IMR-90 (cell line): ENCODE results near the gene PUDP. TPM values are rescaled to one million over a fixed set of nuclear protein-coding genes. Genes with fewer than 3 reads are reported as not detected.

ENCODE experiments used
- ATAC-seq: fragments of 200-7000 bp; cut with Tn5 transposase; 2 replicates; pipeline ENCODE4 v1.9.1; 2020; ENCODE audit warnings: low read depth, mild to moderate bottlenecking, moderate library complexity
- BruUV-seq: library from RNA; stranded (reverse); fragments of 400-500 nt; replicated peaks from 2 replicates; lab custom pipeline; 2021; lab: Mats Ljungman, UMichigan
- CTCF ChIA-PET: fragments of 300-600 bp; formaldehyde crosslinking; extraction: SDS; loops from one replicate; lab custom pipeline; 2021; ENCODE audit warnings: antibody characterized with exemption; lab: Yijun Ruan, JAX
- POLR2A ChIA-PET: fragments of 300-600 bp; sonication (Branson Sonifier 250); formaldehyde crosslinking; loops from one replicate; lab custom pipeline; 2022; ENCODE audit warnings: antibody characterized with exemption; ENCODE audit not compliant: unreplicated experiment; lab: Charles Lee
- DNase-seq: peaks from one replicate; pipeline ENCODE4 v3.0.0; 2013
- H2AFZ ChIP-seq: replicated peaks from 2 replicates; pipeline ENCODE3; 2013; ENCODE audit warnings: low read length, mild to moderate bottlenecking; ENCODE audit not compliant: poor library complexity
- H2AK5ac ChIP-seq: 2 replicates; pipeline ENCODE4 v1.6.1; 2013; ENCODE audit warnings: low read depth, low read length, inconsistent platforms
- H2AK9ac ChIP-seq: replicated peaks from 2 replicates; pipeline ENCODE3; 2013; ENCODE audit warnings: mild to moderate bottlenecking, low read depth, low read length, moderate library complexity; ENCODE audit not compliant: poor library complexity
- H2BK120ac ChIP-seq: 2 replicates; pipeline ENCODE4 v1.6.1; 2013; ENCODE audit warnings: low read depth, low read length, inconsistent platforms
- H2BK15ac ChIP-seq: 3 replicates; pipeline ENCODE4 v1.6.1; 2013; ENCODE audit warnings: low read depth, low read length, inconsistent platforms
- H2BK20ac ChIP-seq: 2 replicates; pipeline ENCODE4 v1.6.1; 2013; ENCODE audit warnings: low read depth, mild to moderate bottlenecking, inconsistent platforms, low read length, moderate library complexity
- H2BK5ac ChIP-seq: 2 replicates; pipeline ENCODE4 v1.6.1; 2013; ENCODE audit warnings: mild to moderate bottlenecking, low read depth, low read length, inconsistent platforms; ENCODE audit not compliant: poor library complexity, severe bottlenecking
- H3K14ac ChIP-seq: replicated peaks from 2 replicates; pipeline ENCODE4 v1.6.1; 2013; ENCODE audit warnings: low read depth, low read length, inconsistent platforms
- H3K18ac ChIP-seq: 2 replicates; pipeline ENCODE4 v1.6.1; 2013; ENCODE audit warnings: low read depth, low read length, control low read depth
- H3K23ac ChIP-seq: 2 replicates; pipeline ENCODE4 v1.6.1; 2013; ENCODE audit warnings: low read depth, low read length, inconsistent platforms
- H3K27ac ChIP-seq: 2 replicates; pipeline ENCODE4 v1.5.1; 2013; ENCODE audit warnings: mild to moderate bottlenecking, control low read depth, low read length; ENCODE audit not compliant: insufficient read depth
- H3K27me3 ChIP-seq: 2 replicates; pipeline ENCODE4 v1.6.1; 2013; ENCODE audit warnings: low read length; ENCODE audit not compliant: control insufficient read depth, insufficient read depth
- H3K36me3 ChIP-seq: 2 replicates; pipeline ENCODE4 v1.6.1; 2013; ENCODE audit warnings: low read length, mixed read lengths; ENCODE audit not compliant: control insufficient read depth, insufficient read depth
- H3K4ac ChIP-seq: 2 replicates; pipeline ENCODE4 v1.6.1; 2013; ENCODE audit warnings: low read depth, low read length, inconsistent platforms
- H3K4me1 ChIP-seq: 2 replicates; pipeline ENCODE4 v1.6.1; 2013; ENCODE audit warnings: low read length, mixed read lengths; ENCODE audit not compliant: control insufficient read depth, insufficient read depth
- H3K4me2 ChIP-seq: 2 replicates; pipeline ENCODE4 v1.6.1; 2013; ENCODE audit warnings: low read depth, mild to moderate bottlenecking, control low read depth, low read length, moderate library complexity
- H3K4me3 ChIP-seq: 2 replicates; pipeline ENCODE4 v1.5.1; 2013; ENCODE audit warnings: low read depth, mild to moderate bottlenecking, control low read depth, low read length, moderate library complexity; ENCODE audit not compliant: insufficient read depth
- H3K56ac ChIP-seq: 2 replicates; pipeline ENCODE4 v1.6.1; 2013; ENCODE audit warnings: low read length, inconsistent platforms; ENCODE audit not compliant: insufficient read depth; ENCODE audit errors: extremely low read depth
- H3K79me1 ChIP-seq, 2 experiments: 2 replicates each; pipeline ENCODE4 v1.6.1; 2013; ENCODE audit warnings: low read length in 2 of 2, inconsistent platforms in 1 of 2, low read depth in 1 of 2
- H3K9ac ChIP-seq: 2 replicates; pipeline ENCODE4 v1.6.1; 2013; ENCODE audit warnings: low read depth, low read length, control low read depth
- H3K9me1 ChIP-seq: 2 replicates; pipeline ENCODE4 v1.6.1; 2013; ENCODE audit warnings: low read length, inconsistent platforms; ENCODE audit not compliant: insufficient read depth
- H3K9me3 ChIP-seq: 2 replicates; pipeline ENCODE4 v1.6.1; 2013; ENCODE audit warnings: low read length; ENCODE audit not compliant: control insufficient read depth, insufficient read depth
- H4K20me1 ChIP-seq: 2 replicates; pipeline ENCODE4 v1.6.1; 2013; ENCODE audit warnings: low read length, inconsistent platforms; ENCODE audit not compliant: insufficient read depth
- H4K5ac ChIP-seq: 2 replicates; pipeline ENCODE4 v1.6.1; 2013; ENCODE audit warnings: mild to moderate bottlenecking, low read depth, low read length, control low read depth
- H4K8ac ChIP-seq, 2 experiments: 2 replicates each; pipeline ENCODE4 v1.6.1; 2013; ENCODE audit warnings: low read depth in 2 of 2, low read length in 2 of 2, control low read depth in 1 of 2, inconsistent platforms in 1 of 2
- H4K91ac ChIP-seq: 2 replicates; pipeline ENCODE4 v1.6.1; 2013; ENCODE audit warnings: low read depth, low read length, inconsistent platforms; ENCODE audit not compliant: insufficient read depth
- BHLHE40 ChIP-seq: fragments of 150-350 bp; IDR thresholded peaks from 2 replicates; pipeline ENCODE4 v1.6.1; 2016; ENCODE audit warnings: mild to moderate bottlenecking, low read depth, low read length
- CEBPB ChIP-seq: IDR thresholded peaks from 2 replicates; pipeline ENCODE4 v1.6.1; 2012; ENCODE audit warnings: low read depth, low read length, improper control_type of control experiment
- CHD1 ChIP-seq: IDR thresholded peaks from 2 replicates; pipeline ENCODE4 v1.6.1; 2012; ENCODE audit warnings: low read depth, low read length, improper control_type of control experiment
- ELK1 ChIP-seq: fragments of 150-350 bp; IDR thresholded peaks from 2 replicates; pipeline ENCODE4 v1.6.1; 2016; ENCODE audit warnings: low read depth, mild to moderate bottlenecking, low read length, moderate library complexity, borderline replicate concordance
- FOS ChIP-seq: fragments of 150-350 bp; IDR thresholded peaks from 2 replicates; pipeline ENCODE4 v1.6.1; 2016; ENCODE audit warnings: low read depth, low read length
- MXI1 ChIP-seq: IDR thresholded peaks from 2 replicates; pipeline ENCODE4 v1.6.1; 2012; ENCODE audit warnings: low read depth, mild to moderate bottlenecking, low read length, moderate library complexity, borderline replicate concordance
- NFE2L2 ChIP-seq: fragments of 150-350 bp; IDR thresholded peaks from 2 replicates; pipeline ENCODE4 v1.6.1; 2016; ENCODE audit warnings: low read depth, mild to moderate bottlenecking, low read length
- POLR2A ChIP-seq: IDR thresholded peaks from 2 replicates; pipeline ENCODE4 v1.6.1; 2012; ENCODE audit warnings: mild to moderate bottlenecking, low read depth, low read length
- RAD21 ChIP-seq: IDR thresholded peaks from 2 replicates; pipeline ENCODE4 v1.6.1; 2012; ENCODE audit warnings: low read length, improper control_type of control experiment
- RCOR1 ChIP-seq: IDR thresholded peaks from 2 replicates; pipeline ENCODE4 v1.6.1; 2012; ENCODE audit warnings: mild to moderate bottlenecking, low read length, improper control_type of control experiment; ENCODE audit not compliant: insufficient replicate concordance
- SMC3 ChIP-seq: fragments of 150-350 bp; IDR thresholded peaks from 2 replicates; pipeline ENCODE4 v1.6.1; 2016; ENCODE audit warnings: low read depth, mild to moderate bottlenecking, antibody characterized with exemption, low read length, moderate library complexity
- USF2 ChIP-seq: fragments of 150-350 bp; IDR thresholded peaks from 2 replicates; pipeline ENCODE4 v1.6.1; 2017; ENCODE audit warnings: mild to moderate bottlenecking, antibody characterized with exemption, low read length, low read depth
- WGBS, 2 experiments: methylation state at CpG; one replicate each; pipeline versions ENCODE4 v1.1.5 to v1.1.7; 2013; ENCODE audit warnings: missing lambda C conversion rate in 2 of 2; ENCODE audit not compliant: insufficient read length in 1 of 2; ENCODE audit errors: extremely low coverage in 2 of 2; 5-methylcytosine and 5-hydroxymethylcytosine counted together
- dilution Hi-C: fragments of 300-500 bp; cut with HindIII; formaldehyde crosslinking; loops from one replicate; pipeline ENCODE4 v1.14.3; 2018; ENCODE audit warnings: low sequenced_read_pairs; ENCODE audit not compliant: unreplicated experiment
- in situ Hi-C: fragments of 300-500 bp; cut with MboI; formaldehyde crosslinking; loops from 3 replicates; pipeline ENCODE4 v1.14.3; 2019; ENCODE audit warnings: low sequenced_read_pairs, inconsistent platforms, mixed read lengths
- intact Hi-C: fragments of 100-400 bp; cut with micrococcal nuclease; formaldehyde crosslinking; loops from 2 replicates; pipeline ENCODE4 v1.10.0; 2022
- polyA plus RNA-seq, 3 experiments: library from polyadenylated mRNA; depleted of rRNA; stranded (reverse); fragments of >200 nt; gene quantifications; 2 replicates each; pipeline ENCODE4 v1.2.3, GENCODE V29; 2012; ENCODE audit warnings: low replicate concordance in 1 of 3
- total RNA-seq: library from RNA; depleted of rRNA; stranded (reverse); fragments of >200 nt; gene quantifications from 2 replicates; pipeline ENCODE4 v1.2.3, GENCODE V29; 2012

Gene PUDP
- total and polyA plus RNA-seq, 2 of the 4 experiments (the other 2 are of a cell fraction), result 22.2 to 28.6 TPM

GRCh38 chrX:7093305-7093704 is 54.6 kb downstream of the PUDP start:
- Histone ChIP-seq H2AFZ (no peak overlapping the region), H3K56ac (no peak overlapping the region), H2BK5ac (no peak overlapping the region), H4K20me1 (peaks cover 12% of the 10 kb centered on the region; the same call in 1 of the 2 replicates), H3K27me3 (no peaks in the 10 kb centered on the region), H2BK120ac (no peak overlapping the region), H3K4me2 (no peak overlapping the region), H3K23ac (no peak overlapping the region), H3K9ac (no peak overlapping the region), H4K91ac (no peak overlapping the region), H2AK9ac (no peak overlapping the region), H2AK5ac (no peak overlapping the region), H3K36me3 (peaks cover 4% of the 10 kb centered on the region; the same call in 1 of the 2 replicates), H4K8ac (no peak overlapping the region), H3K18ac (no peak overlapping the region), H3K4me3 (no peak overlapping the region), H2BK20ac (no peak overlapping the region), H3K4me1 (no peaks in the 10 kb centered on the region), H4K5ac (no peak overlapping the region), H3K14ac (no peak overlapping the region), H3K9me1 (no peaks in the 10 kb centered on the region; the same call in 1 of the 2 replicates), H2BK15ac (no peak overlapping the region), H3K79me1 (peaks cover 0 to 4% of the 10 kb centered on the region in 2 experiments; a peak in 3 of 4 replicates), H3K9me3 (no peaks in the 10 kb centered on the region), H3K27ac (no peak overlapping the region), H3K4ac (no peak overlapping the region)
- ATAC-seq, result no peak
- BruUV-seq, result no TSS peak
- no peak for TF ChIP-seq RCOR1
- TF ChIP-seq RAD21, result no peak
- no peak for TF ChIP-seq NFE2L2
- no peak for TF ChIP-seq MXI1
- no peak for TF ChIP-seq ELK1
- no peak for TF ChIP-seq BHLHE40
- TF ChIP-seq USF2, result no peak
- no peak for TF ChIP-seq FOS
- no peak for TF ChIP-seq CHD1
- TF ChIP-seq CEBPB, result no peak
- no peak for TF ChIP-seq POLR2A
- no peak for TF ChIP-seq SMC3
- no peak for DNase-seq
- dilution Hi-C loops, result no loop called here
- in situ Hi-C loops, result no loop called here
- ChIA-PET POLR2A (no interaction called here), CTCF (no interaction called here)
- WGBS, 2 experiments, result no CpG with 5 or more reads among the region's 6 CpGs
- intact Hi-C loops, result no loop called here
